ENCODE results near the gene KCTD10.
"Not testable (repeated sequence)": the region's sequence is repeated elsewhere in the genome, so short reads cannot be mapped to it uniquely, and the experiment has no call there.

The KCTD10 gene

DNA sequence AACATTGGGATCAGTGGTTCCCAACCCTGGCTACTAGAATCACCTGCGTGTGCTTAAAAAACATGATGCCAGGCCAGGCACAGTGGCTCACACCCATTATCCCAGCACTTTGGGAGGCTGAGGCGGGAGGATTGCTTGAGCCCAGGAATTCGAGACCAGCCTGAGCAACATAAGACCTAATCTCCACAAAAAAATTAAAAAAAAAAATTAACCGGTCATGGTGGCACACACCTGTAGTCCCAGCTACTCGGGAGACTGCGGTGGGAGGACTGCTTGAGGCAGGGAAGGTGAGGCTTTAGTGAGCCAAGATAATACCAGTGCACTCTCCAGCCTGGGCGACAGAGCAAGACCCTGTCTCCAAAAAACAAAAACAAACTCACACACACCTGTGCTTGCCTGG is 2.0 kb downstream of the KCTD10 start:
- no peak overlapping the region for H3K4me3 ChIP-seq (ENCODE audit: low read depth, low read length)
- TF ChIP-seq, protein P1, sequence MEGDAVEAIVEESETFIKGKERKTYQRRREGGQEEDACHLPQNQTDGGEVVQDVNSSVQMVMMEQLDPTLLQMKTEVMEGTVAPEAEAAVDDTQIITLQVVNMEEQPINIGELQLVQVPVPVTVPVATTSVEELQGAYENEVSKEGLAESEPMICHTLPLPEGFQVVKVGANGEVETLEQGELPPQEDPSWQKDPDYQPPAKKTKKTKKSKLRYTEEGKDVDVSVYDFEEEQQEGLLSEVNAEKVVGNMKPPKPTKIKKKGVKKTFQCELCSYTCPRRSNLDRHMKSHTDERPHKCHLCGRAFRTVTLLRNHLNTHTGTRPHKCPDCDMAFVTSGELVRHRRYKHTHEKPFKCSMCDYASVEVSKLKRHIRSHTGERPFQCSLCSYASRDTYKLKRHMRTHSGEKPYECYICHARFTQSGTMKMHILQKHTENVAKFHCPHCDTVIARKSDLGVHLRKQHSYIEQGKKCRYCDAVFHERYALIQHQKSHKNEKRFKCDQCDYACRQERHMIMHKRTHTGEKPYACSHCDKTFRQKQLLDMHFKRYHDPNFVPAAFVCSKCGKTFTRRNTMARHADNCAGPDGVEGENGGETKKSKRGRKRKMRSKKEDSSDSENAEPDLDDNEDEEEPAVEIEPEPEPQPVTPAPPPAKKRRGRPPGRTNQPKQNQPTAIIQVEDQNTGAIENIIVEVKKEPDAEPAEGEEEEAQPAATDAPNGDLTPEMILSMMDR (IDR thresholded peaks at IDR 0.05; ENCODE audit: borderline replicate concordance, insufficient read depth, low read depth, low read length), result no peak

DNA sequence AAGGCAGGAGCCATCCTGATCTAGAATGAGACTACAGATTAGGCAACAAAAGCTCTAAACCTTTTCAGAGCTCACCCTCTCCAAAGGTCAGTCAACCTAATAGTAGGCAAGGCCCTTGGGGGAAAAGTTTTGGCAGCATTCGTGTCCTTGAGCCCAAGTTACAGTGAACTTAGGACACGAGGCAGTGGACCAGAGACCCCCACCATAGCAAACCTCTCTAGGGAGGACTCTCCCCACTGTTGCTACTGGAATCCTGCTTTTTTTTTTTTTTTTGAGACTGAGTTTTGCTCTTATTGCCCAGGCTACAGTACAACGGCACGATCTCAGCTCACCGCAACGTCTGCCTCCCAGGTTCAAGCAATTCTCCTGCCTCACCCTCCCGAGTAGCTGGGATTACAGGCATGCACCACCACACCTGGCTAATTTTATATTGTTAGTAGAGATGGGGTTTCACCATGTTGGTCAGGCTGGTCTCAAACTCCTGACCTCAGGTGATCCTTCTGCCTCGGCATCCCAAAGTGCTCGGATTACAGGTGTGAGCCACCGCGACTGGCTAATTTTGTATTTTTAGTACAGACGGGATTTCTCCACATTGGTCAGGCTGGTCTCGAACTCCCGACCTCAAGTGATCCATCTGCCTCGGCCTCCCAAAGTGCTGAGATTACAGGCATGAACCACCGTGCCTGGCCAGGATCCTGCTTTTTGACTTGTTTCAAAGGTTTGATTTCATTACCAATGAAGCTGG is 3.4 kb downstream of the KCTD10 start:
- H3K4me3 ChIP-seq (ENCODE audit: low read depth, low read length), result not testable (repeated sequence)

DNA sequence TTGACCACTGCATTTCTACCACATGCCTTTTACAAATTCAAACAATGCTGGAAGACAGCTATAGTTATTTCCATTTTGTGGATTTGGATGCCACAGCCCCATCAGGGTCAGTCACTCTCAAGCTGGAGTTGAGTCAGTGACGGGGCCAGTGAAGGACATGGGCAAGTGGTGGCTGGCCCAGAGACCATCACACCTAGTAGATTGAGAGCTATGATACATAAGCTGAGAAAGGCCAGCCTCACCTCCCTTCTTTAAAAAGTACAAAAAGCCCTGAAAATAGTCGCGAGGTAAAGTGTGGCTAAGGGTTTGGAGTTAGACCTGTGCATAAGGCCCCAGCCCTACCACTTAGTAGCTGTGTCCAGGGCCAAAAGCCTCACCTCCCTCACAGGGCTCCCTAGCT is 4.1 kb downstream of the KCTD10 start:
- TF ChIP-seq, protein P1 (IDR thresholded peaks at IDR 0.05; ENCODE audit: borderline replicate concordance, insufficient read depth, low read depth, low read length), result no peak
- no peak overlapping the region for H3K4me3 ChIP-seq (ENCODE audit: low read depth, low read length)

DNA sequence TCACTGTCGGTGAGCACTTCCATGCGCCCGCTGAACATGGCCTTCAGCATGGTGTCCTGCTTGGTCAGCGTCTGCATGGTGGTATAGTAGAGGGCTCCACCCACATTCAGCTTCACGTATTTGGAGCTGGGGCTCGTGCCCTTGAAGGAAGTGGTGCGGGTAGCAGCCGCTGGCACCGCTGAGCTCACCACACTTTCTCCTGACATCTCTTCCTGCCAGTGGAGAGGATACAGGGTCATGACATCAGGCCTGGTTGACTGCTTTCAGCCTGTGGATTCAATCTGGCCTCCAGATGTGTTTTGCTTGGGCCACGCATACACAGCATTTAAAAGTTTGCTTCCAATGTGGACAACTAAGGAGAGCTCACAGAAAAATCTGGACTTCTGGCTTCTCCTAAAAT is 7.6 kb downstream of the KCTD10 start:
- TF ChIP-seq, protein P1 (IDR thresholded peaks at IDR 0.05; ENCODE audit: borderline replicate concordance, insufficient read depth, low read depth, low read length), result no peak
- H3K4me3 ChIP-seq (ENCODE audit: low read depth, low read length), result no peak overlapping the region

DNA sequence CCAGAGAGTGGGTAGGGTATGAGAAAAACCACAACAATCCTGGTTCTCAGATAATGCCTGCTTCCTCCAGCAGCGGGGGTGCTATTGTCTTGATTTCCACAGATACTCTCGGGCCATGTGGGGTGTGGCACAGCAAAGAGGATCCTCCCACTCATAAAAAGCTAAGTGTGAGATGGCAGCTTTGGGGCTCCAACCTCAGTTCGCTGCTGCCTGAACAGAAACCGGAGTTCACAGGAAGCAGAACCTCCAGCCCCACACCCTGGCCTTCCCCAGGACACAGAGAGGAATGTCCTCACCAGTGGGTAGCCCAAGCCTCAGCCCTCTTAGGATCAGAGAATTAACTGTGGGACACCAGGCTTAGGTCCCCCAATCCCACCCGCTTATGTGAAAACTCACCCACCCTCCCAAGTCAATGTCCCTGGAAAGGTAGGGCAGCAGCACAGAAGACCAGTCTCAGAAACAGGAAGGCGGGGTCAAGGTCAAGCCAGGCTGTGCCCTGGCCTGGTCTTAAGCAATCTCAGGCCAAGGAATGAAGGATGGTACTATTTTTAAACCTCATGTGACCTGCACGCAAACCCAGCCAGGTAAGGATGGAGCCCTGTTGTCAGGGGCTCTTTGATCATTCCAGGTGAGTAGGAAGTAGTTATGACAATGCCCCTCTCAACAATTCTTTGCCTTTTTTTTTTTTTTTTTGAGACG is 9.0 kb downstream of the KCTD10 start:
- no peak overlapping the region for H3K4me3 ChIP-seq (ENCODE audit: low read depth, low read length)
- TF ChIP-seq, protein P1 (IDR thresholded peaks at IDR 0.05; ENCODE audit: borderline replicate concordance, insufficient read depth, low read depth, low read length), result no peak

DNA sequence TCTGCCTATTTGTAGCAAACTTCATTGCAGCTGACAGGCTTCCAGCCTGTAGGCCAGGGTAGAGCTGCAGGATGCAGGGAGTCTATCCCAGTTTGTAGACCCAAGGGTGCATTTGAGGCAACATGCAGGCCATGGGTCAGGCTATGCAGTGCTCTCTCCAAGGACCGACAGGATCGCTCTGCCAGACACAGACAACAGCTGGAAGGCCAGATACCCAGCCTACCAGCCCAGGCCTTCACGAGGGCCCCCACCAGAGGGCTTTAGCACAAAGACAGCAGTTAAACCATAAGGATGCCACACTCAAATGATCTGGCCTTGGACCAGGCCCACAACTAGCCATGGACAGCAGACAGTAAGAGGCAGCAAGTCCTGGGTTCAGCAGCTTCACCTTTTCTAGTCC is 10.3 kb downstream of the KCTD10 start:
- TF ChIP-seq, protein P1 (IDR thresholded peaks at IDR 0.05; ENCODE audit: borderline replicate concordance, insufficient read depth, low read depth, low read length), result no peak
- no peak overlapping the region for H3K4me3 ChIP-seq (ENCODE audit: low read depth, low read length)

DNA sequence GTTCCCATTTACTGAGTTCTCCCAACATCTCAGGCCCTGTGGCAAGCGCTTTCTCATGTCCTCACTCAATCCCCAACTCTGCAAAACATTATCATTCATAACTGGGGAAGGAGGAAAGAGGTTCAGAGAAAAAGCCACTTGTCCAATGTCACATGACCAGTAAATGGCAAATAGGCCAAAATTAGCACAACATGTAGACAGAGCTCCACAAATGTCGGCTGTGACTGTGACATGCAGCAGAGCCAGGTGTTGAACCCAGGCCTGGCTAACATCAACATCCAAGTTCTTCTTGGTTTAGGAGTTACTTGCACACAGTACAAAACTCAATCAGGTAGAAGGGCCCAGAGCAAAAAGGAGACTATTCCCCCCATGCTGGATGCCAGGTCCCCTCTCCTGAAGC is 10.8 kb downstream of the KCTD10 start:
- TF ChIP-seq, protein P1 (IDR thresholded peaks at IDR 0.05; ENCODE audit: borderline replicate concordance, insufficient read depth, low read depth, low read length), result no peak
- no peak overlapping the region for H3K4me3 ChIP-seq (ENCODE audit: low read depth, low read length)
